ENCODE results near the gene NTM. TPM values are rescaled to one million over a fixed set of nuclear protein-coding genes. Genes with fewer than 3 reads are reported as not detected.

The NTM gene
- total RNA-seq, 1 experiment from 2014 or later: 8.6 TPM

DNA sequence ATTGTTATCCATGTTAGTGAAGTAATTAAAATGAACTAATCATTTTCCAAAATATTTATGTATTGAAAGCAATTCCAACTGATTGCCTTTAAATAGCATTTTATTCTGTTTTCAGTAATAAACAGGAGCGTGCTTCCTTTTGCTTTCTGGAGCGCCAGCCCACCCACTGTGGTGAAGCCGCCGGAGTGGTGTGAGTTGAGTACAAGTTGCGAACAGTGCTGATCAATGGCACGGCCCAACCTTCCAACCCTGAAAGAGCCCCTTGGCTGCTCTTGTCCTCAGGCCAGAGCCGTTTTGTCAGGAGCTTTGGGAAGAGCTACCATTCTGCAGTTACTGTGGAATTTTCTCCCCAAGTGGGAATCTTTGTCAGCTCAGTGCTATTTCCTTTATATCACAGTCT, 42.8 kb downstream of the NTM start:
- Histone ChIP-seq H3K27ac (ENCODE audit: low read depth, low read length, poor library complexity, severe bottlenecking) (no peak overlapping the region), H3K4me1 (ENCODE audit: insufficient read depth, low read length, poor library complexity, severe bottlenecking) (no peaks in the 10 kb centered on the region), H3K36me3 (ENCODE audit: insufficient read depth, low read length, poor library complexity, severe bottlenecking) (no peaks in the 10 kb centered on the region), H3K4me3 (ENCODE audit: low read depth, low read length, poor library complexity, severe bottlenecking) (no peak overlapping the region), H3K27me3 (replicated peaks; ENCODE audit: insufficient read depth, low read depth, low read length, poor library complexity) (peaks cover 36% of the 10 kb centered on the region), H3K9me3 (ENCODE audit: low read depth, low read length, poor library complexity, severe bottlenecking) (no peaks in the 10 kb centered on the region)
- ChIA-PET POLR2A (ENCODE audit: low non-redundant PET) (no interaction called here), CTCF (no interaction called here)
- intact Hi-C loops (cut with micrococcal nuclease; ENCODE audit: unreplicated experiment): no loop called here
- BruUV-seq (replicated peaks): no TSS peak
- TF ChIP-seq EZH2 (IDR thresholded peaks at IDR 0.05; ENCODE audit: borderline replicate concordance, low read depth, low read length, poor library complexity, severe bottlenecking): no peak
- TF ChIP-seq, protein P1, sequence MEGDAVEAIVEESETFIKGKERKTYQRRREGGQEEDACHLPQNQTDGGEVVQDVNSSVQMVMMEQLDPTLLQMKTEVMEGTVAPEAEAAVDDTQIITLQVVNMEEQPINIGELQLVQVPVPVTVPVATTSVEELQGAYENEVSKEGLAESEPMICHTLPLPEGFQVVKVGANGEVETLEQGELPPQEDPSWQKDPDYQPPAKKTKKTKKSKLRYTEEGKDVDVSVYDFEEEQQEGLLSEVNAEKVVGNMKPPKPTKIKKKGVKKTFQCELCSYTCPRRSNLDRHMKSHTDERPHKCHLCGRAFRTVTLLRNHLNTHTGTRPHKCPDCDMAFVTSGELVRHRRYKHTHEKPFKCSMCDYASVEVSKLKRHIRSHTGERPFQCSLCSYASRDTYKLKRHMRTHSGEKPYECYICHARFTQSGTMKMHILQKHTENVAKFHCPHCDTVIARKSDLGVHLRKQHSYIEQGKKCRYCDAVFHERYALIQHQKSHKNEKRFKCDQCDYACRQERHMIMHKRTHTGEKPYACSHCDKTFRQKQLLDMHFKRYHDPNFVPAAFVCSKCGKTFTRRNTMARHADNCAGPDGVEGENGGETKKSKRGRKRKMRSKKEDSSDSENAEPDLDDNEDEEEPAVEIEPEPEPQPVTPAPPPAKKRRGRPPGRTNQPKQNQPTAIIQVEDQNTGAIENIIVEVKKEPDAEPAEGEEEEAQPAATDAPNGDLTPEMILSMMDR (conservative IDR thresholded peaks at IDR 0.05; ENCODE audit: low read depth, low read length): no peak
- no peak for DNase-seq (ENCODE audit: low spot score)

DNA sequence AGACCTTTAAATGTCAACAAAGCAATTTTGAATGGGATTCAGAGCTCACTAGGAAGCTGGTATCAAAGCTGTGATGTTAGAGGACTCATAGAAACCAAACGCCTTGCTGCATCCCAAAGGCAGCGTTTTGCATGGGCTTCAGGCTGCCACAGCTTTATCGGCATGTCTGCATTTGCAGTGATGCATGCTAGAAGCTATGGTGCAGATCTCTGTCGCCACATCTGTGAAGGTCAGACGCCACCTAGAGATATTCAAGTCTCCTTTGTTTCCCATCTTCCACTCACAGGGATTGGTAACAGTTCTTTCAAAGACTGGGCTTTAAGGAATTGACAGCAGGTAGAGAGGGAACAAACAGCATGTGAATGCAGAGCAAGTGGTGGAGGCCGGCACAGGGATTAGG, 47.8 kb downstream of the NTM start:
- BruUV-seq (replicated peaks): no TSS peak

DNA sequence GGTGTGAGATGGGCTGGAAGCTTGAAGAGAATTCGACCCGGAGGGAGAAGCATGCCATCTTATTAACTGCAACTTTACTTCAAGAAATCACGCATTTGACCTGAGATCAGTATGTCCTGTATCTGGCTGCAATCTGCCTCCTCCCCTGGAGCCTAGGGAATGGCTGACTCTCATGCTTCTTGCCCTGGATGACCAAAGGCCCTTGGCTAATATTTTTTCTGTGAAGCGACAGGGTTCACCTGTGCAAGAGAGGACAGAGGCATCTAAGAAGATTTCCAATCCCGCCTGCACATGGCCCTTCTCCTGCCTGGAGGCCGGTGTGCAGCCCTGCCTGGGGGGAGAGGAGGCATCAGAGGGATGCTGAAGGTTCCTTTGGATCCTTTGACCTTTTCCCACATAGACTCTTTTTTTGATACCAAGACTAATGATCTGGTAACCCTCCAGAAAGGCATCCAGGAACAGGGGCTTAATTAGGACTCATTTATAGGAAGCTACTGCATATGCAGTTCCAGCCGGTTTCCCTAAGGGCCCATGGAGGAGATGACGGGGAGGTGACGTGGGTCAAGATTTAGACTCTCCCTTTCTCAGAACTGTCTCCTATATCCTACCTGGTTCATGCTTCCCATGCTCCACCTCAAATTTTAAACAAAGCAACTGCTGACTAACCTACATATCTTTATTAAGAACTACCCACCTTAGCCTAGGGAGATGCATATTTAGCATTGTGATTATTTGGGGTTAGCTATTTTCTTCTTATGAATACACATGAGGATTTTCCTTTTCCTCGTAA, 50.8 kb downstream of the NTM start:
- Histone ChIP-seq H3K36me3 (ENCODE audit: insufficient read depth, low read length, poor library complexity, severe bottlenecking) (no peaks in the 10 kb centered on the region), H3K27me3 (replicated peaks; ENCODE audit: insufficient read depth, low read depth, low read length, poor library complexity) (peaks cover 56% of the 10 kb centered on the region), H3K27ac (ENCODE audit: low read depth, low read length, poor library complexity, severe bottlenecking) (no peak overlapping the region), H3K4me3 (ENCODE audit: low read depth, low read length, poor library complexity, severe bottlenecking) (no peak overlapping the region), H3K9me3 (ENCODE audit: low read depth, low read length, poor library complexity, severe bottlenecking) (no peaks in the 10 kb centered on the region), H3K4me1 (ENCODE audit: insufficient read depth, low read length, poor library complexity, severe bottlenecking) (no peaks in the 10 kb centered on the region)
- no TSS peak for BruUV-seq (replicated peaks)
- CTCF ChIA-PET: no interaction called here
- POLR2A ChIA-PET (ENCODE audit: low non-redundant PET): no interaction called here
- no peak for DNase-seq (ENCODE audit: low spot score)
- TF ChIP-seq EZH2 (IDR thresholded peaks at IDR 0.05; ENCODE audit: borderline replicate concordance, low read depth, low read length, poor library complexity, severe bottlenecking): no peak
- intact Hi-C loops (cut with micrococcal nuclease; ENCODE audit: unreplicated experiment): no loop called here

More for the DNA sequence above, 47.8 kb downstream of the NTM start:
- no peak for DNase-seq (ENCODE audit: low spot score)
- intact Hi-C loops (cut with micrococcal nuclease; ENCODE audit: unreplicated experiment): no loop called here
- Histone ChIP-seq H3K27ac (ENCODE audit: low read depth, low read length, poor library complexity, severe bottlenecking) (no peak overlapping the region), H3K36me3 (ENCODE audit: insufficient read depth, low read length, poor library complexity, severe bottlenecking) (no peaks in the 10 kb centered on the region), H3K9me3 (ENCODE audit: low read depth, low read length, poor library complexity, severe bottlenecking) (no peaks in the 10 kb centered on the region), H3K27me3 (replicated peaks; ENCODE audit: insufficient read depth, low read depth, low read length, poor library complexity) (peaks cover 54% of the 10 kb centered on the region), H3K4me1 (ENCODE audit: insufficient read depth, low read length, poor library complexity, severe bottlenecking) (no peaks in the 10 kb centered on the region), H3K4me3 (ENCODE audit: low read depth, low read length, poor library complexity, severe bottlenecking) (no peak overlapping the region)
- ChIA-PET CTCF (no interaction called here), POLR2A (ENCODE audit: low non-redundant PET) (no interaction called here)
- TF ChIP-seq, protein P1 (conservative IDR thresholded peaks at IDR 0.05; ENCODE audit: low read depth, low read length): no peak

DNA sequence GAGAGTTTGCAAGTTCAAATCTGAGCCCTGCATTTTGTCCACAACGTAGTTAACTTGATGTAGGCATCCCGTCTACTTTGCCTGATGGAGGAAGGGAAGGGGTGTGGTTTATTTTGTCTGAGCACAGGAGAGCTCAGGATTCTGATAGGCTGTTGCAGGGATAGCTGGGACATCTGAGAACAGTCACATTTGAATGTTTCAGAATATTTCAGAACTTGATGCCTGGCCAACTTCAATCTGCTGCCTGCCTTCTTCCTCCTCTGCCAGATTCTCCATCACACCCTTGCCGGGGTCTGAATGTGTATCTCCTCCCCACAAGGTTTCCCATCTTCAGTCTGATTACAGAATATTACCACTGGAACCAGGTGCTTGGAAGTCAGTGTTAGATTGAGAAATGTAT, 51.6 kb downstream of the NTM start:
- Histone ChIP-seq H3K27ac (ENCODE audit: low read depth, low read length, poor library complexity, severe bottlenecking) (no peak overlapping the region), H3K9me3 (ENCODE audit: low read depth, low read length, poor library complexity, severe bottlenecking) (no peaks in the 10 kb centered on the region), H3K36me3 (ENCODE audit: insufficient read depth, low read length, poor library complexity, severe bottlenecking) (no peaks in the 10 kb centered on the region), H3K4me3 (ENCODE audit: low read depth, low read length, poor library complexity, severe bottlenecking) (no peak overlapping the region), H3K27me3 (replicated peaks; ENCODE audit: insufficient read depth, low read depth, low read length, poor library complexity) (peaks cover 52% of the 10 kb centered on the region), H3K4me1 (ENCODE audit: insufficient read depth, low read length, poor library complexity, severe bottlenecking) (no peaks in the 10 kb centered on the region)
- ChIA-PET CTCF (no interaction called here), POLR2A (ENCODE audit: low non-redundant PET) (no interaction called here)
- no peak for DNase-seq (ENCODE audit: low spot score)
- intact Hi-C loops (cut with micrococcal nuclease; ENCODE audit: unreplicated experiment): no loop called here
- no peak for TF ChIP-seq EZH2 (IDR thresholded peaks at IDR 0.05; ENCODE audit: borderline replicate concordance, low read depth, low read length, poor library complexity, severe bottlenecking)
- TF ChIP-seq, protein P1 (conservative IDR thresholded peaks at IDR 0.05; ENCODE audit: low read depth, low read length): no peak
- BruUV-seq (replicated peaks): no TSS peak
